H1 (cell line): ENCODE results near the gene SOWAHC. TPM values are rescaled to one million over a fixed set of nuclear protein-coding genes. Genes with fewer than 3 reads are reported as not detected.

Experiments
- CTCF ChIA-PET: fragments of 300-600 bp; sonication (Branson Sonifier 250); formaldehyde crosslinking; loops from one replicate; lab custom pipeline; 2021; ENCODE audit not compliant: partially characterized antibody; lab: Charles Lee
- POLR2A ChIA-PET: fragments of 300-600 bp; sonication (Branson Sonifier 250); formaldehyde crosslinking; loops from one replicate; lab custom pipeline; 2021; ENCODE audit warnings: inconsistent platforms; ENCODE audit not compliant: partially characterized antibody; lab: Charles Lee
- DNase-seq, 2 experiments: peaks; one replicate each; pipeline versions ENCODE4 v3.0.0 to v3.0.0-alpha.2; 2010 to 2022; ENCODE audit warnings: low spot score in 2 of 2, low read depth in 1 of 2, mixed read lengths in 1 of 2
- FAIRE-seq: peaks from 2 replicates; lab custom pipeline; 2011; peaks lifted over from hg19 to GRCh38; lab: Jason Lieb, UNC
- H2AFZ ChIP-seq: 2 replicates; pipeline ENCODE4 v1.8.1; 2012; ENCODE audit warnings: low read length, inconsistent platforms
- H2AK5ac ChIP-seq: 2 replicates; pipeline ENCODE4 v1.6.1; 2013; ENCODE audit warnings: low read depth, low read length
- H2BK120ac ChIP-seq: replicated peaks from 2 replicates; pipeline ENCODE3; 2013; ENCODE audit warnings: low read depth, low read length, inconsistent platforms
- H2BK12ac ChIP-seq: 2 replicates; pipeline ENCODE4 v1.6.1; 2013; ENCODE audit warnings: low read depth, low read length
- H2BK15ac ChIP-seq: 2 replicates; pipeline ENCODE4 v1.6.1; 2013; ENCODE audit warnings: low read length
- H2BK20ac ChIP-seq: 2 replicates; pipeline ENCODE4 v1.6.1; 2013; ENCODE audit warnings: low read length
- H2BK5ac ChIP-seq: 2 replicates; pipeline ENCODE4 v1.6.1; 2013; ENCODE audit warnings: low read depth, low read length
- H3K14ac ChIP-seq: 2 replicates; pipeline ENCODE4 v1.6.1; 2013; ENCODE audit warnings: inconsistent platforms; ENCODE audit not compliant: insufficient read length
- H3K18ac ChIP-seq: 2 replicates; pipeline ENCODE4 v1.6.1; 2013; ENCODE audit warnings: low read length; ENCODE audit errors: extremely low read depth
- H3K23ac ChIP-seq: 2 replicates; pipeline ENCODE4 v1.6.1; 2013; ENCODE audit warnings: inconsistent platforms; ENCODE audit not compliant: insufficient read length
- H3K23me2 ChIP-seq: 2 replicates; pipeline ENCODE4 v1.6.1; 2013; ENCODE audit warnings: low read depth, low read length
- H3K27ac ChIP-seq: 2 replicates; pipeline ENCODE4 v1.6.1; 2011; ENCODE audit warnings: low read depth, low read length, inconsistent platforms
- H3K27me3 ChIP-seq, 4 experiments: replicated peaks in 1 of 4; 1 replicate in 1 of 4; 2 replicates in 3 of 4; pipeline versions ENCODE4 v1.6.1 to v1.8.1; 2011 to 2013; ENCODE audit warnings: low read length in 3 of 4, mild to moderate bottlenecking in 3 of 4, inconsistent platforms in 2 of 4, mixed read lengths in 2 of 4, moderate library complexity in 1 of 4; ENCODE audit not compliant: control insufficient read depth in 3 of 4, insufficient read depth in 3 of 4; ENCODE audit errors: extremely low read depth in 1 of 4
- H3K36me3 ChIP-seq, 4 experiments: 2 replicates each; pipeline versions ENCODE4 v1.6.1 to v1.8.1; 2011 to 2013; ENCODE audit warnings: mild to moderate bottlenecking in 4 of 4, low read length in 3 of 4, moderate library complexity in 2 of 4, control low read depth in 1 of 4, inconsistent platforms in 1 of 4; ENCODE audit not compliant: insufficient read depth in 4 of 4, control insufficient read depth in 2 of 4
- H3K4ac ChIP-seq: replicated peaks from 2 replicates; pipeline ENCODE3; 2013; ENCODE audit warnings: low read length, low read depth, mixed read lengths, inconsistent platforms; ENCODE audit not compliant: insufficient read length
- H3K4me1 ChIP-seq, 4 experiments: replicated peaks in 1 of 4; 1 replicate in 1 of 4; 2 replicates in 3 of 4; pipeline versions ENCODE4 v1.6.1 to v1.8.1; 2011 to 2013; ENCODE audit warnings: low read length in 3 of 4, inconsistent platforms in 2 of 4, mixed read lengths in 1 of 4; ENCODE audit not compliant: insufficient read depth in 4 of 4, control insufficient read depth in 3 of 4
- H3K4me2 ChIP-seq, 2 experiments: 2 replicates each; pipeline versions ENCODE4 v1.6.1 to v1.8.1; 2011 to 2013; ENCODE audit warnings: low read depth in 2 of 2, low read length in 2 of 2, control low read depth in 1 of 2, inconsistent platforms in 1 of 2, mild to moderate bottlenecking in 1 of 2; ENCODE audit not compliant: insufficient read depth in 1 of 2
- H3K4me3 ChIP-seq, 4 experiments: fragments of 200-600, 300-600 bp in 1 of 4; sonication (generic), shearing (Covaris generic), sonication (Bioruptor Twin) in 1 of 4; 2 replicates each; pipeline versions ENCODE4 v1.5.1 to v1.8.1; 2011 to 2016; ENCODE audit warnings: low read length in 4 of 4, low read depth in 3 of 4, control low read depth in 2 of 4, inconsistent platforms in 2 of 4, mild to moderate bottlenecking in 2 of 4, mixed read lengths in 1 of 4, moderate library complexity in 1 of 4; ENCODE audit not compliant: insufficient read depth in 2 of 4; ENCODE audit errors: extremely low read depth in 1 of 4
- H3K56ac ChIP-seq: replicated peaks from 2 replicates; pipeline ENCODE3; 2013; ENCODE audit warnings: low read depth, mild to moderate bottlenecking, mixed read lengths, low read length, inconsistent platforms; ENCODE audit not compliant: insufficient read length
- H3K79me1 ChIP-seq: 2 replicates; pipeline ENCODE4 v1.6.1; 2013; ENCODE audit warnings: low read depth, low read length, control low read depth
- H3K79me2 ChIP-seq, 2 experiments: 2 replicates each; pipeline versions ENCODE4 v1.6.1 to v1.8.1; 2012 to 2013; ENCODE audit warnings: low read length in 2 of 2, mild to moderate bottlenecking in 2 of 2, inconsistent platforms in 1 of 2; ENCODE audit not compliant: insufficient read depth in 2 of 2, control insufficient read depth in 1 of 2
- H3K9ac ChIP-seq, 4 experiments: replicated peaks in 1 of 4; 1 replicate in 1 of 4; 2 replicates in 3 of 4; pipeline versions ENCODE4 v1.6.1 to v1.8.1; 2011 to 2013; ENCODE audit warnings: low read depth in 3 of 4, low read length in 3 of 4, control low read depth in 2 of 4, mild to moderate bottlenecking in 2 of 4, moderate library complexity in 2 of 4, inconsistent platforms in 1 of 4; ENCODE audit errors: extremely low read depth in 1 of 4
- H3K9me3 ChIP-seq, 2 experiments: 2 replicates each; pipeline versions ENCODE4 v1.6.1 to v1.8.1; 2012 to 2013; ENCODE audit warnings: mild to moderate bottlenecking in 2 of 2, moderate library complexity in 2 of 2, control low read depth in 1 of 2, inconsistent platforms in 1 of 2, low read depth in 1 of 2, low read length in 1 of 2, mixed read lengths in 1 of 2; ENCODE audit not compliant: insufficient read depth in 2 of 2
- H4K20me1 ChIP-seq, 2 experiments: replicated peaks in 1 of 2; 2 replicates each; pipeline versions ENCODE3 to v1.8.1; 2011 to 2013; ENCODE audit warnings: inconsistent platforms in 2 of 2, low read length in 2 of 2, mild to moderate bottlenecking in 1 of 2; ENCODE audit not compliant: insufficient read depth in 2 of 2, control insufficient read depth in 1 of 2
- H4K5ac ChIP-seq: 2 replicates; pipeline ENCODE4 v1.6.1; 2013; ENCODE audit warnings: low read length, low read depth, mixed read lengths, inconsistent platforms; ENCODE audit not compliant: insufficient read length
- H4K8ac ChIP-seq: 2 replicates; pipeline ENCODE4 v1.8.0; 2013; ENCODE audit warnings: mild to moderate bottlenecking, moderate library complexity, low read length, inconsistent platforms; ENCODE audit not compliant: insufficient read depth; ENCODE audit errors: extremely low read depth
- H4K91ac ChIP-seq: replicated peaks from 2 replicates; pipeline ENCODE3; 2013; ENCODE audit warnings: low read length, mixed read lengths, inconsistent platforms; ENCODE audit not compliant: insufficient read length
- CBX5 ChIP-seq: fragments of 300-800, 300-1000 bp; sonication (generic); IDR thresholded peaks from 2 replicates; pipeline ENCODE4 v1.7.1; 2016; ENCODE audit warnings: antibody characterized with exemption, low read length, low read depth
- FOSL1 ChIP-seq: IDR thresholded peaks from 2 replicates; pipeline ENCODE4 v1.6.1; 2011; ENCODE audit warnings: mild to moderate bottlenecking, low read depth, low read length, moderate library complexity; ENCODE audit not compliant: insufficient read depth
- GABPA ChIP-seq: IDR thresholded peaks from 2 replicates; pipeline ENCODE4 v1.6.1; 2011; ENCODE audit warnings: mild to moderate bottlenecking, low read length, moderate library complexity, borderline replicate concordance; ENCODE audit not compliant: insufficient read depth
- JUN ChIP-seq: IDR thresholded peaks from 2 replicates; pipeline ENCODE4 v1.6.1; 2011; ENCODE audit warnings: low read depth, mild to moderate bottlenecking, improper control_type of control experiment, low read length
- KDM5A ChIP-seq: fragments of 200-600 bp; IDR thresholded peaks from 2 replicates; pipeline ENCODE4 v1.7.1; 2012; ENCODE audit warnings: mild to moderate bottlenecking, low read length, inconsistent platforms, mixed read lengths
- RXRA ChIP-seq: IDR thresholded peaks from 2 replicates; pipeline ENCODE4 v1.6.1; 2011; ENCODE audit warnings: low read depth, mild to moderate bottlenecking, low read length, moderate library complexity; ENCODE audit not compliant: insufficient read depth
- SAP30 ChIP-seq: fragments of 300-600 bp; sonication (generic); IDR thresholded peaks from 2 replicates; pipeline ENCODE4 v1.7.1; 2012; ENCODE audit warnings: low read length, moderate library complexity, mild to moderate bottlenecking, inconsistent platforms; ENCODE audit not compliant: insufficient read depth, insufficient replicate concordance
- SIN3A ChIP-seq, 2 experiments: IDR thresholded peaks in 1 of 2; conservative IDR thresholded peaks in 1 of 2; 2 replicates each; pipeline ENCODE4 v1.6.1; 2011 to 2012; ENCODE audit warnings: low read length in 2 of 2, improper control_type of control experiment in 1 of 2, low read depth in 1 of 2, mild to moderate bottlenecking in 1 of 2
- TCF12 ChIP-seq: IDR thresholded peaks from 2 replicates; pipeline ENCODE4 v1.6.1; 2011; ENCODE audit warnings: low read depth, mild to moderate bottlenecking, low read length
- TEAD4 ChIP-seq: IDR thresholded peaks from 2 replicates; pipeline ENCODE4 v1.6.1; 2012; ENCODE audit warnings: low read depth, low read length, inconsistent platforms, mixed read lengths
- WGBS, 2 experiments: shearing (Covaris generic) in 1 of 2; methylation state at CpG; one replicate each; pipeline versions ENCODE4 v1.1.6 to v1.1.7; 2013 to 2015; ENCODE audit warnings: low lambda C conversion rate in 2 of 2, mixed read lengths in 2 of 2, inconsistent platforms in 1 of 2, low coverage in 1 of 2, missing lambda C conversion rate in 1 of 2; ENCODE audit not compliant: insufficient replicate concordance in 2 of 2, insufficient coverage in 1 of 2, insufficient read length in 1 of 2; ENCODE audit errors: extremely low coverage in 1 of 2, missing lambda C conversion rate in 1 of 2; 5-methylcytosine and 5-hydroxymethylcytosine counted together
- polyA plus RNA-seq, 7 experiments: library from polyadenylated mRNA; depleted of rRNA in 3 of 7; stranded (reverse) in 5 of 7; unstranded in 2 of 7; fragments of >200 nt in 5 of 7; fragments of 200-250 nt in 2 of 7; gene quantifications; 1 replicate in 5 of 7; 2 replicates in 1 of 7; 4 replicates in 1 of 7; pipeline versions ENCODE4 v1.2.1 to v1.2.3, GENCODE V29; 2011 to 2013; ENCODE audit warnings: missing spikeins in 2 of 7, mixed read lengths in 2 of 7
- total RNA-seq: library from RNA; stranded (reverse); fragmentation: NEBNext Ultra II Directional; extraction: Animal tissue kit (Norgen Biotek cat#: 25700); gene quantifications from 2 replicates; pipeline ENCODE4 v1.2.1, GENCODE V29; 2021
- TF ChIP-seq, protein P1 (sequence below): IDR thresholded peaks from 2 replicates; pipeline ENCODE4 v1.6.1; 2012; ENCODE audit warnings: low read length, inconsistent platforms

Gene SOWAHC
- total and polyA plus RNA-seq, 2 of the 8 experiments (the other 6 are each of a cell fraction or from before 2014, with no cell fraction given): 3.1 to 17.8 TPM

DNA sequence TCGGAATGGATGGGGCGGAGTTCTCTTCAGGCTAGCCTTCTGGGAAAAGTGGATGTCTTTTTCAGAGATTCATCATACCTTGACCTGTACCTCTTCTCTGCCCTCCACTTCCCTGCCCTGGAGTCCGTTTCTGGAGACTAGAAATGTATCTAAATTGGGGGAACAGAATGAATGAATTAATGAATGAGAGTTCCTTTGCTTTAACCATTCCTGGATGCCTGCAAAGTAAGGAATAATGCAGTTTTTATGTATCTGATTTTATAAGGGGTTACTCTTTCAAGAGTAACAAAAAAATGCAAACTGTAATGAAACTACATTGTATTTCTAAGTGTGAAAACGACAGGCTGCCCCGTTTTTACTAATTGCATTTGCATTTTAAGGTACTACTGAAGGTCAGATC lies 2.0 kb downstream of the SOWAHC start:
- no peaks in the 10 kb centered on the region for H3K79me1 ChIP-seq
- no peak overlapping the region for H3K23ac ChIP-seq
- peaks cover 0 to 17% (median 11%) of the 10 kb centered on the region in 4 experiments; a peak in 5 of 7 replicates for H3K27me3 ChIP-seq
- peaks cover 12% of the 10 kb centered on the region for H3K23me2 ChIP-seq
- H3K9ac ChIP-seq: no peak overlapping the region
- H3K18ac ChIP-seq: no peak overlapping the region
- H2BK120ac ChIP-seq: no peak overlapping the region
- H3K56ac ChIP-seq: no peak overlapping the region
- DNase-seq: no peak
- H2AFZ ChIP-seq: no peak overlapping the region
- H3K27ac ChIP-seq: no peak overlapping the region
- no peak overlapping the region for H2BK12ac ChIP-seq
- peak overlapping the region; percentile 93 to 95 for H3K4me2 ChIP-seq
- H3K4ac ChIP-seq: no peak overlapping the region
- peaks cover 5 to 39% of the 10 kb centered on the region in 2 experiments for H3K79me2 ChIP-seq
- H3K14ac ChIP-seq: no peak overlapping the region
- no peak for FAIRE-seq
- WGBS, 2 experiments: 32% methylated on average over 5 of the region's 5 CpGs; no CpG with 5 or more reads in 1 of the 2 experiments
- H3K4me1 ChIP-seq: peaks cover 0 to 17% (median 9%) of the 10 kb centered on the region in 4 experiments; a peak in 5 of 7 replicates
- H4K91ac ChIP-seq: no peak overlapping the region
- peak overlapping the region; percentile 2 to 97 (median 46); a peak in 6 of 8 replicates for H3K4me3 ChIP-seq
- POLR2A ChIA-PET: interaction anchor here (1.4 to 4.2 kb wide), 4 partner anchors 7 to 71 kb away, joined by 3 to 33 read pairs (median 12); no protein-coding TSS in a partner anchor
- H4K8ac ChIP-seq: no peak overlapping the region
- CTCF ChIA-PET: interaction anchor here (1.3 to 2.8 kb wide), 2 partner anchors 45 to 69 kb away, joined by 3 to 17 read pairs; no protein-coding TSS in a partner anchor
- H2BK20ac ChIP-seq: no peak overlapping the region
- H3K9me3 ChIP-seq: no peaks in the 10 kb centered on the region
- H4K20me1 ChIP-seq: peaks cover 0 to 8% of the 10 kb centered on the region in 2 experiments
- no peaks in the 10 kb centered on the region for H3K36me3 ChIP-seq
- no peak overlapping the region for H4K5ac ChIP-seq
- H2BK5ac ChIP-seq: no peak overlapping the region
- H2BK15ac ChIP-seq: no peak overlapping the region
- H2AK5ac ChIP-seq: no peak overlapping the region
- TF ChIP-seq SAP30: no peak
- TF ChIP-seq KDM5A: no peak
- TF ChIP-seq SIN3A (conservative IDR thresholded peaks at IDR 0.05 in 1 of 2, IDR thresholded peaks at IDR 0.05 in 1 of 2; ENCODE audit: low read depth in 1 of 2, low read length in 2 of 2): no peak
- TF ChIP-seq TEAD4: no peak
- TF ChIP-seq CBX5: no peak
- TF ChIP-seq GABPA: no peak
- no peak for TF ChIP-seq TCF12
- TF ChIP-seq JUN: no peak
- no peak for TF ChIP-seq FOSL1
- TF ChIP-seq, protein P1, sequence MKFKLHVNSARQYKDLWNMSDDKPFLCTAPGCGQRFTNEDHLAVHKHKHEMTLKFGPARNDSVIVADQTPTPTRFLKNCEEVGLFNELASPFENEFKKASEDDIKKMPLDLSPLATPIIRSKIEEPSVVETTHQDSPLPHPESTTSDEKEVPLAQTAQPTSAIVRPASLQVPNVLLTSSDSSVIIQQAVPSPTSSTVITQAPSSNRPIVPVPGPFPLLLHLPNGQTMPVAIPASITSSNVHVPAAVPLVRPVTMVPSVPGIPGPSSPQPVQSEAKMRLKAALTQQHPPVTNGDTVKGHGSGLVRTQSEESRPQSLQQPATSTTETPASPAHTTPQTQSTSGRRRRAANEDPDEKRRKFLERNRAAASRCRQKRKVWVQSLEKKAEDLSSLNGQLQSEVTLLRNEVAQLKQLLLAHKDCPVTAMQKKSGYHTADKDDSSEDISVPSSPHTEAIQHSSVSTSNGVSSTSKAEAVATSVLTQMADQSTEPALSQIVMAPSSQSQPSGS: no peak
- TF ChIP-seq RXRA: no peak
